Measurements from ENCODE around the gene TBC1D22A.

The TBC1D22A gene

GRCh38 chr22:47059076-47059475, 296.6 kb downstream of the TBC1D22A start:
- H3K27ac ChIP-seq (ENCODE audit: low read depth, low read length) = no peak overlapping the region
- WGBS (ENCODE audit: extremely low coverage, insufficient coverage, low lambda C conversion rate) = no CpG with 5 or more reads among the region's 15 CpGs
- H3K4me3 ChIP-seq (ENCODE audit: low read length) = no peak overlapping the region

GRCh38 chr22:47059701-47060161, 297.3 kb downstream of the TBC1D22A start:
- Histone ChIP-seq H3K27ac (ENCODE audit: low read depth, low read length) (no peak overlapping the region), H2AK5ac (ENCODE audit: low read length) (no peak overlapping the region), H3K4me2 (ENCODE audit: low read length) (no peak overlapping the region), H3K9ac (ENCODE audit: low read length) (no peak overlapping the region), H3K27me3 (ENCODE audit: insufficient read depth, low read length, poor library complexity) (no peaks in the 10 kb centered on the region), H2BK15ac (replicated peaks; ENCODE audit: low read depth) (no peak overlapping the region), H3K18ac (ENCODE audit: low read length) (no peak overlapping the region), H4K5ac (ENCODE audit: low read length) (no peak overlapping the region), H3K4me3 (ENCODE audit: low read length) (no peak overlapping the region), H3K56ac (ENCODE audit: low read length) (no peak overlapping the region), H3K23ac (ENCODE audit: low read length) (no peak overlapping the region), H3K4ac (ENCODE audit: low read depth, low read length) (no peak overlapping the region), H2BK5ac (ENCODE audit: low read length) (no peak overlapping the region), H4K8ac (ENCODE audit: low read depth, low read length) (no peak overlapping the region), H3K4me1 (ENCODE audit: control insufficient read depth, low read depth, low read length) (no peaks in the 10 kb centered on the region), H2BK120ac (ENCODE audit: low read depth, low read length) (no peak overlapping the region), H3K79me1 (ENCODE audit: low read length) (no peaks in the 10 kb centered on the region), H3K79me2 (ENCODE audit: control insufficient read depth, insufficient read depth, low read length) (no peaks in the 10 kb centered on the region), H3K36me3 (ENCODE audit: control insufficient read depth, insufficient read depth, low read length) (no peaks in the 10 kb centered on the region)
- no CpG with 5 or more reads among the region's 12 CpGs for WGBS (ENCODE audit: extremely low coverage, insufficient coverage, low lambda C conversion rate)
- DNase-seq = no peak

More at GRCh38 chr22:47059076-47059475, 296.6 kb downstream of the TBC1D22A start:
- Histone ChIP-seq H3K4ac (ENCODE audit: low read depth, low read length) (no peak overlapping the region), H4K8ac (ENCODE audit: low read depth, low read length) (no peak overlapping the region), H4K5ac (ENCODE audit: low read length) (no peak overlapping the region), H3K27me3 (ENCODE audit: insufficient read depth, low read length, poor library complexity) (no peaks in the 10 kb centered on the region), H2BK5ac (ENCODE audit: low read length) (no peak overlapping the region), H3K9ac (ENCODE audit: low read length) (no peak overlapping the region), H3K4me2 (ENCODE audit: low read length) (no peak overlapping the region), H2BK120ac (ENCODE audit: low read depth, low read length) (no peak overlapping the region), H3K79me1 (ENCODE audit: low read length) (no peaks in the 10 kb centered on the region), H3K18ac (ENCODE audit: low read length) (no peak overlapping the region), H3K23ac (ENCODE audit: low read length) (no peak overlapping the region), H3K4me1 (ENCODE audit: control insufficient read depth, low read depth, low read length) (no peaks in the 10 kb centered on the region), H2BK15ac (replicated peaks; ENCODE audit: low read depth) (no peak overlapping the region), H3K79me2 (ENCODE audit: control insufficient read depth, insufficient read depth, low read length) (no peaks in the 10 kb centered on the region), H3K56ac (ENCODE audit: low read length) (no peak overlapping the region), H2AK5ac (ENCODE audit: low read length) (no peak overlapping the region), H3K36me3 (ENCODE audit: control insufficient read depth, insufficient read depth, low read length) (no peaks in the 10 kb centered on the region)
- no peak for DNase-seq

GRCh38 chr22:47060718-47061117, 298.3 kb downstream of the TBC1D22A start:
- Histone ChIP-seq H3K27me3 (ENCODE audit: insufficient read depth, low read length, poor library complexity) (no peaks in the 10 kb centered on the region), H4K8ac (ENCODE audit: low read depth, low read length) (no peak overlapping the region), H3K79me2 (ENCODE audit: control insufficient read depth, insufficient read depth, low read length) (no peaks in the 10 kb centered on the region), H2AK5ac (ENCODE audit: low read length) (no peak overlapping the region), H3K79me1 (ENCODE audit: low read length) (no peaks in the 10 kb centered on the region), H2BK120ac (ENCODE audit: low read depth, low read length) (no peak overlapping the region), H2BK5ac (ENCODE audit: low read length) (no peak overlapping the region), H3K27ac (ENCODE audit: low read depth, low read length) (no peak overlapping the region), H3K4me2 (ENCODE audit: low read length) (no peak overlapping the region), H3K56ac (ENCODE audit: low read length) (no peak overlapping the region), H3K4ac (ENCODE audit: low read depth, low read length) (no peak overlapping the region), H2BK15ac (replicated peaks; ENCODE audit: low read depth) (no peak overlapping the region), H3K23ac (ENCODE audit: low read length) (no peak overlapping the region), H3K18ac (ENCODE audit: low read length) (no peak overlapping the region), H3K4me1 (ENCODE audit: control insufficient read depth, low read depth, low read length) (no peaks in the 10 kb centered on the region), H3K36me3 (ENCODE audit: control insufficient read depth, insufficient read depth, low read length) (no peaks in the 10 kb centered on the region), H3K9ac (ENCODE audit: low read length) (no peak overlapping the region), H4K5ac (ENCODE audit: low read length) (no peak overlapping the region), H3K4me3 (ENCODE audit: low read length) (no peak overlapping the region)
- no peak for DNase-seq
- WGBS (ENCODE audit: extremely low coverage, insufficient coverage, low lambda C conversion rate) = no CpG with 5 or more reads among the region's 15 CpGs

GRCh38 chr22:47061226-47061625, 298.8 kb downstream of the TBC1D22A start:
- Histone ChIP-seq H4K5ac (ENCODE audit: low read length) (no peak overlapping the region), H3K27me3 (ENCODE audit: insufficient read depth, low read length, poor library complexity) (no peaks in the 10 kb centered on the region), H2BK120ac (ENCODE audit: low read depth, low read length) (no peak overlapping the region), H2BK5ac (ENCODE audit: low read length) (no peak overlapping the region), H3K27ac (ENCODE audit: low read depth, low read length) (no peak overlapping the region), H2AK5ac (ENCODE audit: low read length) (no peak overlapping the region), H3K36me3 (ENCODE audit: control insufficient read depth, insufficient read depth, low read length) (no peaks in the 10 kb centered on the region), H3K9ac (ENCODE audit: low read length) (no peak overlapping the region), H3K79me2 (ENCODE audit: control insufficient read depth, insufficient read depth, low read length) (no peaks in the 10 kb centered on the region), H3K56ac (ENCODE audit: low read length) (no peak overlapping the region), H3K4me3 (ENCODE audit: low read length) (no peak overlapping the region), H3K79me1 (ENCODE audit: low read length) (no peaks in the 10 kb centered on the region), H3K18ac (ENCODE audit: low read length) (no peak overlapping the region), H3K4ac (ENCODE audit: low read depth, low read length) (no peak overlapping the region), H4K8ac (ENCODE audit: low read depth, low read length) (no peak overlapping the region), H3K23ac (ENCODE audit: low read length) (no peak overlapping the region), H3K4me1 (ENCODE audit: control insufficient read depth, low read depth, low read length) (no peaks in the 10 kb centered on the region), H3K4me2 (ENCODE audit: low read length) (no peak overlapping the region), H2BK15ac (replicated peaks; ENCODE audit: low read depth) (no peak overlapping the region)
- DNase-seq = no peak
- WGBS (ENCODE audit: extremely low coverage, insufficient coverage, low lambda C conversion rate) = no CpG with 5 or more reads among the region's 14 CpGs

- Histone ChIP-seq H3K79me2 (ENCODE audit: control insufficient read depth, insufficient read depth, low read length) (no peaks in the 10 kb centered on the region), H3K23ac (ENCODE audit: low read length) (no peak overlapping the region), H2AK5ac (ENCODE audit: low read length) (no peak overlapping the region), H3K27me3 (ENCODE audit: insufficient read depth, low read length, poor library complexity) (no peaks in the 10 kb centered on the region), H3K4ac (ENCODE audit: low read depth, low read length) (no peak overlapping the region), H3K4me2 (ENCODE audit: low read length) (no peak overlapping the region), H3K9ac (ENCODE audit: low read length) (no peak overlapping the region), H2BK5ac (ENCODE audit: low read length) (no peak overlapping the region), H3K56ac (ENCODE audit: low read length) (no peak overlapping the region), H3K4me1 (ENCODE audit: control insufficient read depth, low read depth, low read length) (no peaks in the 10 kb centered on the region), H3K27ac (ENCODE audit: low read depth, low read length) (no peak overlapping the region), H3K18ac (ENCODE audit: low read length) (no peak overlapping the region), H2BK15ac (replicated peaks; ENCODE audit: low read depth) (no peak overlapping the region), H3K36me3 (ENCODE audit: control insufficient read depth, insufficient read depth, low read length) (no peaks in the 10 kb centered on the region), H4K8ac (ENCODE audit: low read depth, low read length) (no peak overlapping the region), H3K4me3 (ENCODE audit: low read length) (no peak overlapping the region), H3K79me1 (ENCODE audit: low read length) (no peaks in the 10 kb centered on the region), H4K5ac (ENCODE audit: low read length) (no peak overlapping the region), H2BK120ac (ENCODE audit: low read depth, low read length) (no peak overlapping the region)
- no peak for DNase-seq
- no CpG with 5 or more reads among the region's 10 CpGs for WGBS (ENCODE audit: extremely low coverage, insufficient coverage, low lambda C conversion rate)
Observed at GRCh38 chr22:47062126-47062525, 299.7 kb downstream of the TBC1D22A start.

GRCh38 chr22:47063071-47063509, 300.6 kb downstream of the TBC1D22A start:
- Histone ChIP-seq H3K18ac (ENCODE audit: low read length) (no peak overlapping the region), H2BK120ac (ENCODE audit: low read depth, low read length) (no peak overlapping the region), H3K36me3 (ENCODE audit: control insufficient read depth, insufficient read depth, low read length) (no peaks in the 10 kb centered on the region), H2AK5ac (ENCODE audit: low read length) (no peak overlapping the region), H3K4me1 (ENCODE audit: control insufficient read depth, low read depth, low read length) (no peaks in the 10 kb centered on the region), H3K9ac (ENCODE audit: low read length) (no peak overlapping the region), H3K4me3 (ENCODE audit: low read length) (no peak overlapping the region), H3K79me2 (ENCODE audit: control insufficient read depth, insufficient read depth, low read length) (no peaks in the 10 kb centered on the region), H4K5ac (ENCODE audit: low read length) (no peak overlapping the region), H3K23ac (ENCODE audit: low read length) (no peak overlapping the region), H3K4ac (ENCODE audit: low read depth, low read length) (no peak overlapping the region), H3K56ac (ENCODE audit: low read length) (no peak overlapping the region), H3K27ac (ENCODE audit: low read depth, low read length) (no peak overlapping the region), H4K8ac (ENCODE audit: low read depth, low read length) (no peak overlapping the region), H2BK15ac (replicated peaks; ENCODE audit: low read depth) (no peak overlapping the region), H3K4me2 (ENCODE audit: low read length) (no peak overlapping the region), H3K79me1 (ENCODE audit: low read length) (no peaks in the 10 kb centered on the region), H2BK5ac (ENCODE audit: low read length) (no peak overlapping the region), H3K27me3 (ENCODE audit: insufficient read depth, low read length, poor library complexity) (no peaks in the 10 kb centered on the region)
- WGBS (ENCODE audit: extremely low coverage, insufficient coverage, low lambda C conversion rate) = no CpG with 5 or more reads among the region's 14 CpGs
- DNase-seq = no peak

All from mesendoderm (in vitro differentiated cells).